GM20431 (cell line): ENCODE data around the gene SAAL1.

Experiments
- in situ Hi-C: fragments of 300-500 bp; cut with MseI, MboI; formaldehyde crosslinking; loops from one replicate; pipeline ENCODE4 v1.15.0; 2020; ENCODE audit warnings: low sequenced_read_pairs; ENCODE audit not compliant: unreplicated experiment

The SAAL1 gene

DNA sequence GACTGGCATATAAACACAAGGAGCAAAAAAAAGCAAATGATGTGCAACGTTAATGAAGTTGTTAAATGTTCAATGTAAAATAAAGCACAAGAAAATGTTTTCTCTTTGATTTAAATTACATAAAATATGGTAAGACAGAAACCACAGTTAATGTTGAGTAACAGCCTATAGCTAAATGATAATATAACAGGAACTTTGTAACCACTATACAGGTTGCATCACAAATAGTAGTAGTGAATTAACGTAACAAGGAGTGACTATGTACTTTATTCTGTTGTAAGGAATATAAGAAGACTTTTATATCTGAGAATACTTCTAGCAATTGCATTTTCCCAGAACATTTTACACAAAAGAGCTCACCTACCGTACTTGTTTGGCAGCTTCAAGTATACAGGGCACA, 16.9 kb downstream of the SAAL1 start:
- in situ Hi-C loops: no loop called here

DNA sequence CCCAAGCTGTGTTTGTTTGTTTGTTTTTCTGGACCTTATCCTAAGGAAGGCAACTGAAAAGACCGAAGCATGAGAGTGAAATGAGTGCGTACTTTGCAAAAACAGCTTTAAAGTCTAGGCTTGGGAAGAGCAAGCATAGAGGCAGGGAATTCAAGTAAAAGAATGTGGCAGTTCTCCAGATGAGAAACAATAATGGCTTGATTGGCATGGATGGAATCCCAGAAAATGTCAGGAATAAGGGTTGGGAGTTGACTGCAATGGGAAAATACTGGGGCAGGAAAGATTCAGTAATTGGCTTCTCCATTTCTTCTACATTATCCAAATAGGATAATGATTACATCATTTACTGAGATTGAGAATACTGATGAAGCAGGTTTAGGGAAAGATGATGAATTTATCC, 17.5 kb downstream of the SAAL1 start:
- in situ Hi-C loops: no loop called here

DNA sequence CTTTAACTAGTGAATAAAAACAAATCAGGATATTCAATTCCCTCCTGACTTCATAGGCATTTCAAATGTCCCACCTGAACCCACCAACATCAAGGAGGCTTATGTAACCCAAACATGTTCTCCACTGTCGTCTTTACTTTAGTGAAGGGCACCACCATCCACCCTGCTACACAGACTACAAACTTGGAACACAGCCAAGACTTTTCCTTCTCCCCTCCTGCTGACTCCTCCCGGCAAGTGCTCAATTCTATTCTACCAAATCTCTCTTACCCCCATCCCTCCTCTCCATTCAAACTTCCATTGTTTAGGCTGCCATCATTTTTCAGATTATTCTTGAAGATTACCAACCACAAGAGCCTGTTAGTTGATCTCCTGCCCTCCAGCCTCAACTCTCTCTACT, 24.3 kb downstream of the SAAL1 start:
- in situ Hi-C loops: no loop called here

DNA sequence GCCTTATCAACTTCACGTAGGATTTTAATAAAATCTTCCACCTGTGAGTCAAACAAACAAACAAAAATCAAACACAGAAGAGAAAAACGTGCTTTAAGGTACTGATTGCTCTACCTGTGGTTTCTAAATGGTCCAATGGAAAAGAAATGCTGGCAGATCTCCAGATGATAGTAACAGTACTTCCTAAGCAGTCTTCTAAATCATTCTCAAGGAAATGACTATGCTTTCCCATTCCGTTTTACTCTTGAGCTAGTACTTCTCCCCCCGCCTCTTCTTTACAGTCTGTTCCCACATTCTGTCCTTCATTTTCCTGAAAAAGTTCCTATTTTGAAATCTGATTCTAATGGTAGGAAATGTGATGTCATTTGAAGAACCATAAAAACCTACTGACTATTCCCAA, 25.4 kb downstream of the SAAL1 start:
- in situ Hi-C loops: no loop called here

DNA sequence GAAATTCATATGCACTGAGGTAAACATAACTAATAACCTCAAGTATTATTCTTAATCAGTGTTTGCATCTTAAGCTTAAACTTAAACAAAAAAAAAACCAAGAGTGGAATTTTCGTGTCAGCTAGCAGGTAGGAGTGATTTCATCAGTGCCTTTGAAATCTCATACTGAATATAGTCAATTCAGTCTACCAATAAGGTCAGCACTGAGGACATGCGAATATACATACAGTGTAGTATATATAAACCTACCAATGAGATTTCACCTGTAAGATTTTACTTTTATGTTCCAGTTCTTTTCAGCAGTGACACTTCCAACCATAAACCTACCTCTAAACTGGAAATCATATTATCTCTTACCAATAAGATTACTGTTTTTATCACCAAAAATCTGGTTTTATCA, 27.0 kb downstream of the SAAL1 start:
- in situ Hi-C loops: no loop called here

DNA sequence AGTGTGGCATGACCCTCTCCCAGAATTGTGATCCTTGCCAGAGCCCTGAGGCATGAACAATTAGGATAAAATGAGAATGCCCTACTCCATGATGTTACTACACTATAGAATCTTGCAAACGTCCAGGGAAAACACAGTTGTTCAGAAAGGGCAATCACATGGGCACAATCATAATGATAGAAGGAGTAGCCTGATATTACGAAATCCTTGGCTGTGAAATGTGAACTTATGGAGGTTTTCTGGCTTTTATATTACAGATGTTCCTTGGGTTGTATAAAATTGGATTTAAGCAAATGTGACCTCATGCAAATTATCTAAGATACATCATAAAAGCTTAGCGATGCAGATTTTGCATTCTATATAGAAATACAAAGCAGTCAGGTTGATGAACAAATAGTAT, 30.4 kb downstream of the SAAL1 start:
- in situ Hi-C loops: no loop called here

DNA sequence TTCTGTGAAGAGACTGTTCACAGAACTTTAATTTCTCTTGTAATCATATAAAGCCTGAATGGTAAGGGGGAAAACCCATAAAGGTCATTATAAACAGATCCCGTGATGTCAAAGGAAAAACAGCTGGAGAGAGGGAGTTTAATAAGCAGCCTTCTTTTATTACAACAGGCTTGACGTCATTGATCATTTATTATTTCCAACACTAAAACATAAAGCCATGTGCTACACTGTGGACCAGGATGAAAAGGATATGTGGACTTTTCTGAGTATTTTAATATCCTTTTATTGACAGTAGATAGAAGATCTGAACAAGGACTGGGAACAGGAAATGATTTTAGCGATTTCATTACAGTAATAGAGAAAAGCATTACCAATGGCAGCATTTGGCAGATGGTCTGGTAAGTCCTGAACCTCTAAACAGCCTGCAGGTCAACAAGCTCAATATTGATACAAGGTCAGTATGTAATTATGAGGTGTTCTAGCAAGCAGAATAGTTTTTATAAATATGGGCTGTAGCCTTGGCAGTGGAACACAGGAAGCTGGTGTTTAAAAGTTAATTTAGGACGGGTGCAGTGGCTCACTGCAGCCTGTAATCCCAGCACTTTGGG, 34.7 kb downstream of the SAAL1 start:
- in situ Hi-C loops: no loop called here

DNA sequence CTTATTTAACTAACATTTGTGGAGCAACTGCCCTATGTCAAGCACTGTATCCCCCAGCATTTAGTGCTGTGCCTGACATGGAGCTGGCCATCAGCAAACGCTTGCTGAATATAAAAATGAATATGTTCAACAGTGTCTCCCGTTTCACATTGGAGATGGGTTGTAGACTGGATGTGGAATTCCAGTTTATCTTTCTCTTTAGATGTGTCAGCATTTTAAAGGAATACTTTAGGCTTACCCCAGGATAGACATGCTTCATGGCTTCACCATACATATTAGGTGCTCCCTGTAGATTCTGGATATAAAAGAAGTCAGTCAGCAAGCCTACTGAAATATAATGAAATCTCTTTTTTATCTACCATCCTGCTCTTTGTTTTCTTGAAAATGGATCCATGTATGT, 38.5 kb downstream of the SAAL1 start:
- in situ Hi-C loops: no loop called here

DNA sequence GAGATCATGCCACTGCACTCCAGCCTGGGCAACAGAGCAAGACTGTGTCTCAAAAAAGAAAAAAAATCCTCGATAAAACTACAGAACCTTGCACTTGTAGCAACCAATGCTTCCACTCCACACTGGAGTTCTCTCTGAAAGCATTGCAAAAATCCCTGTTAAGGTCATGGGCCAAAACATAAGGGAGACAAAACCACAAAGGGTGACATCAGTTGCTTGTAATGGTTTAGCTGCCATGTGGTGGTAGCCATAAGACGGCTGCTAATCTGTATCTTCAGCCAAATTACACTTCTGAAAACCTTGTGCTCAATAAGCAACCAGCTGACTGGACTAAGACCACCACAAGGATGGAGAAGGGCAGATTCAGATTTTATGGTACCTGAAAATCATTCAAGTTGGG, 39.3 kb downstream of the SAAL1 start:
- in situ Hi-C loops: no loop called here

DNA sequence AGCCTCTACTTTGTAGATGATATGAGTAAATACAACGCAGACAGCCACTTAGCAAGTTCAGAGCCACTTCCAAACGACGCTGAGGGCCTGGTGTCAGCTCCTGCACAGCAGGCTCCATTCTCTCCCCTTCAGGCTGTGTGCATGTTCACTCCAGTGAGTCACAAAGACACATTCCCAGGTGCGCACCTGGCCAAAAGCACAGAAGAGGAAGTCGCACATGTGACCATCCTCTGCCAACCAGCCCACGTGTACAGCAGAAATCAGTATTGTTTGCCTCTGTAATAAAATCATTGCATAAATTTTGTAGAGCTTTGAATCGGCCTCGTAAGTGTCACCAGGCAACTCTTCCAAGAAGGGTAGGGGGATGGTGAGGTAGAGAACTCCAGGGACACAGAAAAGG, 40.3 kb downstream of the SAAL1 start:
- in situ Hi-C loops: no loop called here

DNA sequence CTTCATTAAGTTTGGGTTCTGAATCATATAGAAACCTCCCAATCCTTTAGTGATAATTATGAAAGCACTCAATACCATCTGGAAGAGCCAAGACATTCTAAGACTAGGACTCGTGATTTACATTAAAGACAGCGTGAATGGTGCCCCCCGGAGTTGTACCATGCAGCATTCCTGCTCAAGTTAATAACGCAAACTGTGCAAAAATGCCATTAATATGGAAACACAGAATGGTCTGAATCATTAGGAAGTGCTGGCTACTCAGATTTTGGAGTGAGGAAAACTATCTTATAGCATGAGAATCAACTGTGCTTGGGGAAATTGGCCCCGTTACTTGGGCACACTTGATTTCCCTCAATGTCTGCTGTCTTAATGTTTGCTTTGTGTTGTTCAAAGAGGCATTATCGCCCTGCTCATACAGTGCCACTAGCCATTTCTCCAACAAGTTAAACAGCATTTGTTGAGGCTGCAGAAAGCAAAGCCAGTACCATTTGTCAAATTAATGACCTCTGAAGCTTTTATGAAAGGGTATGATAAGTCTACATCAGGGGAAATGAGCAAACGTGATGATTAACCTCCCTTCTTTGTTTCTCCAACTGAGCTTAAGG, 41.3 kb downstream of the SAAL1 start:
- in situ Hi-C loops: no loop called here

DNA sequence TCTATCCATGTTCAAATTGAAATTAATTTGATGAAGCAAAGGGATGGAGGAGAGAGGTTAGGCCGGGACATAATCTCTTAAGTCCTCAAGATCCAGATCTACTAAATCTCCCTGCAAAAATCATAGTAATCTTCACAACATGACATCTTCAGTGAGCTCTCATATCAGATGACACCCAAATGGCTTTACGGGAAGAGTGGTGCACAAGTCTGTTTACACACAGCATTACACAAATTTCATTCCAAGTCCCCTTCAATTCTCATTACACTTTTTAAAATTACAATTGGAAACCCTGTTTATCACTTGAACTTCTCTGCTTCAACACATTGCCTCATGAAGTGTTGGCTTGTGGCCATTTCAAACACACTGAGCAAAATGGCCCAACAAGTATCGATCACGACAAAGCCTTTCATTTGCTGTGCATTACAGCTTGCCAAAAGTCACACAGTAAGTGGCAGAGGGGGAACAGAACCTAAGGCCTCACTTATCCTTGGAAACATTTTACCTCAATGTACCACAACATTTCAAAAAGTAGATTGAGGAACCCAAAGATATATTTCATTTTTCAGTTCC, 41.9 kb downstream of the SAAL1 start:
- in situ Hi-C loops: no loop called here

DNA sequence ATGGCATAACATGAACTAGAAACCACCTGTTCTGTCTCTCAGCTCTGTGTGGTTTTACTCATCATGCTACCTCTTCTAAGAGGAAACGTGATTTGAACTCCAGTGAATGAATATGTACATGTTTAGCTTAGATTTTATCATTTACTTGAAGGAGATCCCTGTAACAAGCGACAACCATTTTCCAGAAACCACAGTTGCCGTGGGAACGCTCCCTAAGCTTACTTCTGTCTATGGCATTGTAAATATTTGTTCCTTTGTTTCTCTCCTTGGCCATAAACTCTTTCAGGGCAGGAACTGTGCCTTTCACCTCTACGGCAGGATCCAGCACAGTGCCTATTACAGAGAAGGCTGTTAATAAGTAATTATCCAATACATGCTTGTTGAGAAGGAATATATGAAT, 42.8 kb downstream of the SAAL1 start:
- in situ Hi-C loops: no loop called here

DNA sequence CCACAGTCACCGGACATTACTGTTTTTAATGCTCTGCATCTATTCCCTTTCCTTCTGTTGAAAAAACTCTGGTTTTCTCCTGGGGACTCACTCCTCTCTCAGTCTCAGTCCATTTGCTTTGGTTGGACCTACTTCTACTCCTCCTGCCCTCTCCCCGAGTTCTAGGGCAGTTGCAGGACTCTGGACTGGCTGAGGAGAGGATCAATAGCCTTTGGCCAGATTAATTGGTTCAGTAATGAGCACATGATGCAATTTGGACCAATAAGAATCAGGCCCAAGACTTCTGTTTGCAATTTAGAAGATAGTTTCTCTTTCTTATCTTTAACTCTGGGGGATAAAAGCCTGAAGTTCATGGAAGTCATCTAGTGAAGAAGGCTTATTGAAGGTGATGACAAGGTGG, 44.5 kb downstream of the SAAL1 start:
- in situ Hi-C loops: no loop called here

DNA sequence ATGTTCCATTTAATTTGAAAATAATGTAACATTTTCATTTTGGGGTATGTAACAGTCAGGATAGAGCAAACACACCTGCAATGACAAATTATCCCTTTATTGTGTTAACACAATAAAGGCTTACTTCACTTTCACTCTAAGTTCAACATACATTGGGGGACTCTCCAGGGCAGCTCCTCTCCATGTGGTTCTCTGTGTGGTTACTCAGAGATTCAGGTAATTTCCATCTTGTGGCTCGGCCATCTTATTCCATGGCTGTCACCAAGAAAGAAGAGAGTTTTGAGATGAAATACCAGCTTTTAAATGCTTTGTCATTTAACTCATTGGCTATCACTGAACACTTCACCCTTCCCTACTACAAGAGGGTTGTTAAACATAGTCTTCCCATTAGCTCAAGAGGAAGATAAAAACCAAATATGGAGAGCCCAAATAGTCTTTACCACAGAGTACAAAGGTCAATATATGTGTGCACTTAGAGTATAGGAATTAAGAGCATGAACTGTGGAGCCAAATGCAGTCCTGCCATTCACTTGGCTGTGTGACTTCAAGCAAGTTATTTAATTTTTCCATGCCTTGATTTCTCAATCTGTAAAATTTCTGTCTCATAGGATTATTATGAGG, 49.2 kb downstream of the SAAL1 start:
- in situ Hi-C loops: no loop called here

DNA sequence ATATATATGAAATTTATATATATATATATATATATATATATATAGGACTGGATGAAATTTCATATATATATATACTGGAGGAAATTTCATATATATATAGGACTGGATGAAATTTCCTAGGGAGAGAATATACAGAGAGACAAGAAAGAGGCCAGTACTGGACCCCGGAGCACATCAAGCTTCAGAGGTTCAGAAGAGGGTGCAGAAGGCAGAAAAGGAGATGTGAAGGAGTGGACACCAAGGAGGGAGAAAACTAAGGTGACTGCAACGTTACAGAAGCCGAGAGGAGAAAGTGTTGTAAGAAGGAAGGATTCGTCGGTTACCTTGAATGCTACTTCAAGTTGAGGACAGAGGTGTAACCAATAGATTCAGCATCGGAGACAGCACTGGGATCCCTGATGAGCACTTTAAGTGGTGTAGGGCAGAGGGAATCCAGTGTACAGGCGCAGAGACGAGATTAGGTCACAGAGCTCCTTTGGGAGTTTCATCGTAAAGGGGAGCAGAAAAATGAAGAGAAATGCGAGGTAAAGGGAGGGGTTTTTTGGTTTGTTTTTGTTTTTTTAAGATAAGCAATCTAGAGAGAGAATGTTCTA, 51.3 kb downstream of the SAAL1 start:
- in situ Hi-C loops: no loop called here

DNA sequence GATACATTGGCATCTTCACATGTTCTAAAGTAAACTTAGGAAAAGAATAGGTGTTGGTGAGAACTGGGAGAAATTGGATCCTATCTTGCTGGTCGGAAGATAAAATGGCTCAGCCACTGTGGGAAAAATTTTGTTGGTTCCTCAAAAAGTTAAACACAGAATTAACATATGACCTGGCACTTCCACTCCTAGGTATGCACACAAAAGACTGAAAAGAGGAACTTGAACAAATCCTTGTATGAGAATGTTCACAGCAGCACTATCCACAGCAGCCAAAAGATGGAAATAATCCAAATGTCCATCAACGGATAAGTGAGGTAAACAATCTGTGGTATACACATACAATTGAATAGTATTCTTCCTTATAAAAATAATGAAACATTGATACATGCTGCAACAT, 55.0 kb downstream of the SAAL1 start:
- in situ Hi-C loops: no loop called here

DNA sequence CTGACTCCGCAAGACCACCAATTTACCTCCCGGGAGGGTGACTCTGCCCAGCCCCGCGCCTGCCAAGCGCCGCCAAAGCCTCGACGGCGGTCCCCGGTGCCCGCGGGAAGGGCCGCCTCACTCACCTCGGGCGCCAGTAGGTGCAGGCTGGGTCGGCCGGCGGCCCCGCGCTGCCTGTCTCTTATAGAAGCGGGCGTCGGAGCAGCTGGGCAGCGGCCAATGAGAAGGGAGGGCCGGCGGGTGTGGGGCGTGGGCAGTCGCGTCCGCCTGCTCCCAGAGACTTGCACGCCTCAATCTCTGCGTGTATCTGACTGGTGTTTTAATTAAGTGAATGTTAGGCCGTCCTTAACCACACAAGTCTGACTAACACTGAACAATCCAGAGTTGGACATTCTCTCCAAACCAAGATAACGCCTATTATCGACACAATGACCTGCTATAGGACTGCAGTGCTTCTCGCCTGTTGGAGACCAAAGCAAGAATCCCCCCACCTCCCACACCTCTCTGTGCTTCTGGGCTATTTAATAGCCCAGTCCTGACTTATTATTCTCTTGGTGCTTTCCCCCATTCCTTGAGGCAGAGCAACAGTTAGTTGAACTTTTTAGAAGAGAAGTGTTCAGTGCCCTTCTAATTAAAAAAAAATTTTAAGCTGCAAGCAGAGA, 59.6 kb downstream of the SAAL1 start, which contains the start of gene TPH1:
Gene TPH1 (minus strand): TSS at position 154 of the 662 bp plus-strand sequence. CDS start 5,507 bp downstream, outside the sequence.
- in situ Hi-C loops: no loop called here

DNA sequence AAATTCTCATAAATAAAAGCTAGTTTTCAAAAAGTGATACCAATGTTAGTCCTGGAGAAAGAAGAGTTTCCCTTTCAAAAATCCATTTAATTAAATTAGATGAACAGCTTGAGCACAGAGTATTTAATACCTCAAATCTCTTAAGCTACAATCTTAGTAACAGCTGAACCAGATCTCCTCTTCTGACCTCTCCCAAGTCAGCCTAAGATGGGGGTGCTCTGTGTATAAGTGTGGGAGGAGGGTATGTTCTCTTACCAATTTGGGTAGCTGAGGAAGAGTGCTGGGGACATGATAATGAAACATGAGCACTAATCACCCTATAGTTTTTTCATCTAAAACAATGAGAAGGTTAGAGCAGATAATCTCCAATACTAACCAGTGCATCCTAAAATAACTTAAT, 69.4 kb downstream of the SAAL1 start:
- in situ Hi-C loops: no loop called here
